ENCODE data around the gene CERS4. TPM values are rescaled to one million over a fixed set of nuclear protein-coding genes. Genes with fewer than 3 reads are reported as not detected.
"Not testable (repeated sequence)": the region's sequence is repeated elsewhere in the genome, so short reads cannot be mapped to it uniquely, and the experiment has no call there.

Gene CERS4
- total RNA-seq = 6.5 and 26.4 TPM in 2 replicates

- peak in 1 of 2 donors; percentile 51 for DNase-seq (ENCODE audit: low read depth in 2 of 2)
These were observed at the start of gene CERS4 for GRCh38 chr19:8208922-8209461. Gene CERS4 (plus strand): TSS chr19:8209370. CDS start chr19:8251077, 41,707 bp downstream.

- DNase-seq (ENCODE audit: low read depth in 2 of 2) = peak in 1 of 2 donors; percentile 17
These were observed 48.0 kb upstream of the CERS4 start for GRCh38 chr19:8161135-8161646.

GRCh38 chr19:8163759-8164158 is 45.4 kb upstream of the CERS4 start:
- DNase-seq (ENCODE audit: low read depth in 2 of 2) = no peak

- no peak for DNase-seq (ENCODE audit: low read depth in 2 of 2)
These were observed 41.2 kb upstream of the CERS4 start for GRCh38 chr19:8167985-8168384.

- DNase-seq (ENCODE audit: low read depth in 2 of 2) = no peak
These were observed 40.6 kb upstream of the CERS4 start for GRCh38 chr19:8168537-8168936.

GRCh38 chr19:8174706-8175105 is 34.5 kb upstream of the CERS4 start:
- no peak for DNase-seq (ENCODE audit: low read depth in 2 of 2)

- peak in 1 of 2 donors; percentile 41 for DNase-seq (ENCODE audit: low read depth in 2 of 2)
These were observed 29.2 kb upstream of the CERS4 start for GRCh38 chr19:8180018-8180417.

GRCh38 chr19:8184274-8184673 is 24.9 kb upstream of the CERS4 start:
- no peak for DNase-seq (ENCODE audit: low read depth in 2 of 2)

- no peak for DNase-seq (ENCODE audit: low read depth in 2 of 2)
These were observed 23.7 kb upstream of the CERS4 start for GRCh38 chr19:8185343-8186068.

- no peak for DNase-seq (ENCODE audit: low read depth in 2 of 2)
These were observed 16.8 kb upstream of the CERS4 start for GRCh38 chr19:8192221-8192820.

GRCh38 chr19:8194528-8195267 is 14.5 kb upstream of the CERS4 start:
- DNase-seq (ENCODE audit: low read depth in 2 of 2) = no peak

GRCh38 chr19:8196271-8196927 is 12.8 kb upstream of the CERS4 start:
- DNase-seq (ENCODE audit: low read depth in 2 of 2) = no peak

GRCh38 chr19:8203288-8204120 is 5.7 kb upstream of the CERS4 start:
- not testable (repeated sequence) for DNase-seq (ENCODE audit: low read depth in 2 of 2)

GRCh38 chr19:8204961-8205360 is 4.2 kb upstream of the CERS4 start:
- no peak for DNase-seq (ENCODE audit: low read depth in 2 of 2)

- DNase-seq (ENCODE audit: low read depth in 2 of 2) = no peak
These were observed 2.8 kb upstream of the CERS4 start for GRCh38 chr19:8206147-8207087.

GRCh38 chr19:8207326-8207725 is 1.8 kb upstream of the CERS4 start:
- not testable (repeated sequence) for DNase-seq (ENCODE audit: low read depth in 2 of 2)

GRCh38 chr19:8208119-8208921 is 850 bp upstream of the CERS4 start:
- DNase-seq (ENCODE audit: low read depth in 2 of 2) = no peak

Measured in lung microvascular endothelial cell (primary cell).